GM18508 (cell line): ENCODE data around the gene NUBP1.
A peak's percentile ranks its signal among the peaks of the same experiment; 100 is the strongest.
"Not testable (repeated sequence)": the region's sequence is repeated elsewhere in the genome, so short reads cannot be mapped to it uniquely, and the experiment has no call there.

Experiments used
- ATAC-seq: cut with Tn5 transposase; IDR thresholded peaks from one replicate; pipeline ENCODE4 v1.9.1; 2021; ENCODE audit warnings: moderate number of reproducible peaks; ENCODE audit not compliant: insufficient read depth, unreplicated experiment

The NUBP1 gene

DNA sequence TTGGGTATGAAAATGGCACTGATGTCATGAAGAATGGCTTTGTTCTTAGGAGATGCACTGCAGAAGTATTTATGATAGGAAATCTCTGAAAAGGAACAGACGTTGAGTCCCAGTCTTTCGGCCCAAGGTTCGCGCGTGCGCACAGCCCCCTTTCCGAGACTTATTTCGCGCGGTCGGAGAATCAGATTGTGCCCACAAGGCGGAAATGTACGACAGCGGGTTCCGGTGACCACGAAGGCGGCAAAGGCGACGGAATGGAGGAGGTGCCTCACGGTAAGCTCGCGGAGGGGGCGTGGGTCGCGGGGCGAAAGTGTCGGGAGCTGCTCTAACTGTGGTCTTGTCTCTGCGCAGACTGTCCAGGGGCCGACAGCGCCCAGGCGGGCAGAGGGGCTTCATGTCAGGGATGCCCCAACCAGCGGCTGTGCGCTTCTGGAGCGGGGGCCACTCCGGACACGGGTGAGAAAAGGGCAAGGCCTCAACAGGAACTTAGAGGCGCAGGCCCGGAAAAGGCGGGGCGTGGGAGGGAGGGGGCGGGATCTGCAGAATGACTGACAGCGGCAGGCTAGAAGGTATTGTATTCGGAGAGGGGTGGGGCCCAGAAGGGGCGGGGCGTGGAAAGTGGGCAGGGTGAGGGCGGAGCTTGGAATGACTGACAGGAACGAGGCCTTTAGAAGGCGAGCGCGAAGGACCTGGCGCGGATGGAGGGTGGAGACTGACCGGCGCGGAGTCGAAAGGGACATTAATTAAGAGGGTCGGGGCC, at the start of gene NUBP1:
Gene NUBP1, plus strand, starts transcription at position 233 of the 760 bp plus-strand sequence. Its CDS starts 22 bp downstream, at position 255.
- ATAC-seq = peak; percentile 59

DNA sequence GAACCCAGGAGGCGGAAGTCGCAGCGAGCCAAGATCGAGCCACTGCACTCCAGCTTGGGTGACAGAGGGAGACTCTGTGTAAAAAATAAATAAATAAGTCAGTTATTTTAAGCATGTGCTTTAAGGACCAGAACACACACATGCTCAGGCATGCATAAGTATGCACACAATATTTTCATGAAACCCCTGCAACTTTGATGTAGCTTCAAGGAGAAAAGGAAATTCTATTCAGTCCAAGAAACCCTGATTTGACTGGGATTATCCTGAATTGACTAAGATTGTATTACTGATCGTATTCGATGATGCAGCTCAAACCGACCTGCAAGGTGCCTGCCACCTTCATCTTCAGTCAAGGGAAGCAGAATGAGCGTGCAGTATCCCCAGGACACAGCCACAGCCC, 49.8 kb upstream of the NUBP1 start:
- no peak for ATAC-seq

DNA sequence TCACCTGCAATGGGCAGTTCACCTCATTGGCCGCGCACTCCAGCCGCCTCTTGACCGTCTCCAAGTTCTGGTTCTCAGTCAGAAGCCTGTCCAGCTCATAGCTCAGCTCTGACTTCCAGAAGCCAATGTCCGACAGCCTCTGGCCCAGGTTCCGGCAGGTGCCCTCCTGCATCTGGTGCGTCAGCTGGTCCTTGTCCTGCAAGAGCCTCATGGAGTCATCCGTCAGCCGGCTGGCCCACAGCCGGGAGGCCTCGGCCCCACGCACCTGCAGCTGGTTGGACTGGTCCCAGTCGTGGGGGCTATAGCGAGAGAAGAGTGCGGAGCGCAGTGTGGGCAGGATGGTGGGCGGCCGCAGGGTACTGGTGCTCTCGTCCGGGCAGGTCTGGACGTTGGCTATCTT, 49.3 kb upstream of the NUBP1 start:
- ATAC-seq = no peak

GRCh38 chr16:10694830-10695229, 48.8 kb upstream of the NUBP1 start, which contains the start of gene TEKT5:
TSS of gene TEKT5 (minus strand) at chr16:10694930. CDS start at chr16:10694873, 57 bp downstream.
- no peak for ATAC-seq

DNA sequence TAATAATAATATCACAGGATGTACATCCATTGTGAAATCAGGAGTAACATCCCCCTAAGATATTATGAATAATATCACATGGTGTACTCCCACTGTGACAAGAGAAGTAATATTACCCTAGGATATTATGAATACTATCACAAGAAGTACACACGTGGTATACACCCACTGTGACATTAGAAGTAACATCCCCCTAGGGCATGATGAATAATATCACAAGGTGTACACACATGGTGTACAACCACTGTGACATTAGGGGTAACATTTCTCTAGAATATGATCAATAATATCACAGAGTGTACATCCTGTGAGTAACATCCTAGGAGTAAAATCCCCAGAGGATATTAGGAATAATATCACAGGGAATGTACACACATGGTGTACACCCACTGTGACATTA, 43.9 kb upstream of the NUBP1 start:
- no peak for ATAC-seq

DNA sequence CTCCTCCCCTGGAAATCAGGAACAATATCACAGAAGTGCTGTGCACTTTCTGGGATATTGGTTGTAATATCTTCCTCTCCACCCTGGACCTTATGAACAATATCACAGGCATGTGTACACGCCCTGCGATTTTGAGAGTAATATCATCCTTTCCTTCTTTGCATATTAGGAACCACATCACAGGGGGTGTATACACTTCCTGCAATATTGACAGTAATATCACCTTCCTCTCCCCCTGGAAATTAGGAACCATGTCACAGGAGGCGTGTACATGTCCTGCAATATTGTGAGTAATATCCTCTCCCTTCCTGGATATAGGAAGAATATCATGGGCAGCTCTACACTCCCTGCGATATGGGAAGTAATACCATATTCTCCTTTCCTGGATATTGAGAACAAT, 34.7 kb upstream of the NUBP1 start:
- ATAC-seq = no peak

- ATAC-seq = no peak
Observed at GRCh38 chr16:10728003-10728887, 15.4 kb upstream of the NUBP1 start.

DNA sequence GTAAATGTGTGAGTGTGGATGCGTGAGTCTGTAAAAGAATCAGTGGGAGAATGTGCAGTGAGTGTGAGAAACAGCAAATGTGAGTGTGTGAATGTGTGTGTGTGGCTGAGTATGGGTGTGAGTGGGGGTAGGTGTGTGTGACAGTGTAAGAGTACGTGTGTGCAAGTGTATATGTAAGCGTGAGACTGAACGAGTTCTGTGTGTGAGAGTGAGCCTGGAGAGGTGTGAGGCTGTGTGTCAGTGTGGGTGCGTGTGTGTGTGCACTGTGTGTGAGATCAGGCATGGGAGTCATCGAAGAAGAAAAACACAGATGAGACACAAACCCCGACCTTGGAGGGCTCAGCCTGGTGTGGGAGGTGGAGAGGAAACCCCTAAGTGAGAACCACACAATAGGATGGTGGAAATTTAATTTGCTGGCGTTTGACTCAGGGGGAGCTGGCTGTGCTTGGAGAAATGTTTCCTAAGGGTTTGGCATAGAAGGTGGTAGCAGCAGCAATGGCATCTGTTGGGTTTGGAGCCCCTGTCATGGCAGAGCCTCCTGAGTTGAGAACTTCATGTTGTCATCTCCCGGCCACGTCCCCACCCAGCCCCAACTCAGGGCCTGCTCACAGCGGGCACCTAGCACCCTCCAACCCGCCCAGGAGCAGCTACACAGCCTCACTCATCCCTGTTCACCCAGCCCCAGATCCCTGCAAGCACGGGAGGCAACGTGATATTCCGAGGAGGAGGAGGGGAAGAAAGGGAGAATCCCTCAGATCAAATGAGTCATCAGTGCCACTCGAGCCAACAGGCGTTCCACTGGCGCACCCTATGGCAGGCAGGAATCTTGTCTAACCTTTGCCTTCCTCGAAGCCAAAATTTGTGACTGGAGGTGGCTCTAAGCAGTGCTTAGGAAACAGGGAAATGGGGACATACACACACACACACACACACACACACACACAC, 14.3 kb upstream of the NUBP1 start:
- no peak for ATAC-seq

GRCh38 chr16:10731790-10732189, 11.9 kb upstream of the NUBP1 start:
- ATAC-seq = no peak

GRCh38 chr16:10737068-10737625, 6.5 kb upstream of the NUBP1 start:
- no peak for ATAC-seq

DNA sequence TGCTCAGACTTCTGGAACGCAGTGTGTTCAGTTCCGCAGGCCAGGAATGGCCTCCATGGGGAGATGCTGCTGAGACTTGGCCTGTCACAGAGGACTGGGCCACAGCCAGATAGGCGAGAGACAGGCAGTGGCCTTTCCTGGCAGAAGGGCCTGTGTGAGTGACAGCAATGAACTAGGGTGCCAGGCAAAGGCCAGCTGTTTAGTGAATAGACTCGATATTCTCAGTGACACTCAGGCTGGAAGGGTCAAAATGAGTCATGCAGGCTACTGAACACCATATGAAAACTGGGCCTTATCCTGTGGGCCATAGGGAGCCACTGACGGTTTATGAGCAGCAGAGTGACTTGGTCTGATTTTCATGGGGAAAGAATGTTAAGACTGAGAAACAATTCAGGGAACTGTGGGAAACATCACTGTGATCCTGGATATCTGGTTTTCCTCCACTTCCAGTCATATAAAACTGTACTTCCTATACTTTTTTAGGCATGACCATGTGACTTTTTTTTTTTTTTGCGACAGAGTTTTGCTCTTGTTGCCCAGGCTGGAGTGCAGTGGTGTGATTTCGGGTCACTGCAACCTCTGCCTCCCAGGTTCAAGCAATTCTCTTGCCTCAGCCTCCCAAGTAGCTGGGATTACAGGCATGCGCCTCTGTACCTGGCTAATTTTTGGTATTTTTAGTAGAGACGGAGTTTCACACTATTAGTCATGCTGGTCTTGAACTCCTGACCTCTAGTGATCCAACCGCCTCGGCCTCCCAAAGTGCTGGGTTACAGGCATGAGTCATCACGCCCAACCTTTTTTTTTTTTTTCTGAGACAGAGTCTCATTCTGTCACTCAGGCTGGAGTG, 5.2 kb upstream of the NUBP1 start:
- ATAC-seq = peak; percentile 35

DNA sequence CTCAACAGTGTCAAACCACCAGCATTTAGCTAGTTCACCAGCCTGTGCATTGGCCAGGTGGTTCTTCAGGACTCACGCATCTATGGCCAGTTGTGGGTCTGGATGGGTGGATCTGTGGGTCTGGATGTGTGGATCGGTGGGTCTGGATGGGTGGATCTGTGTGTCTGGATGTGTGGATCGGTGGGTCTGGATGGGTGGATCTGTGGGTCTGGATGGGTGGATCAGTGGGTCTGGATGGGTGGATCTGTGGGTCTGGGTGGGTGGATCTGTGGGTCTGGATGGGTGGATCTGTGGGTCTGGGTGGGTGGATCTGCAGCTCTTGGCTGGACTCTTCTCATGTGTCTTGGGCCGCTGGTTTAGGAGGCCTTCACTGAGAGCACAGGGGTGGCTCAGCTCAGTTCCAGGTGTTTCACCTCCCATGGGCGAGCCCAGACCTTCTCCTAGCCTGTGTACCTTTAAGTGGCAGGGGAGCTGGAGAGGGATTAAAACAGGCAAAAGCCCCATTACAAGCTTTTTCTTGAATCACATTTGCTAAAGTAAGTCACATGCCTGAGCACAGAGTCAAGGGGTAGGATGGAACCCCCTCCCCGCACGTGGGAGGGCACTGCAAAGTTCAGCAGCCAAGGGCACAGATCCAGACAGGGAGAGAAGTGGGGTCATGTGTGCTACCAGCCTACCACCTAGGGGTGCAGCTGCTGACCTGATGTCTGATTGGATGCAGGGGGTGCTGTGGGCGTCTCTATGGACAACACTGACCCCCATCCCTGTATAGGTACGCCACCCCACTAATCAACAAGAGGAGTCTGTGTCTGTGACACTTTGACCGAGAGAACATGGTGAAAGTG, 3.4 kb upstream of the NUBP1 start:
- ATAC-seq = no peak

GRCh38 chr16:10740845-10741208, 2.8 kb upstream of the NUBP1 start:
- ATAC-seq = no peak

GRCh38 chr16:10741249-10741648, 2.4 kb upstream of the NUBP1 start:
- not testable (repeated sequence) for ATAC-seq

- ATAC-seq = no peak
Observed at GRCh38 chr16:10741844-10742243, 1.8 kb upstream of the NUBP1 start.

- ATAC-seq = no peak
Observed at GRCh38 chr16:10743227-10743609, 424 bp upstream of the NUBP1 start.

DNA sequence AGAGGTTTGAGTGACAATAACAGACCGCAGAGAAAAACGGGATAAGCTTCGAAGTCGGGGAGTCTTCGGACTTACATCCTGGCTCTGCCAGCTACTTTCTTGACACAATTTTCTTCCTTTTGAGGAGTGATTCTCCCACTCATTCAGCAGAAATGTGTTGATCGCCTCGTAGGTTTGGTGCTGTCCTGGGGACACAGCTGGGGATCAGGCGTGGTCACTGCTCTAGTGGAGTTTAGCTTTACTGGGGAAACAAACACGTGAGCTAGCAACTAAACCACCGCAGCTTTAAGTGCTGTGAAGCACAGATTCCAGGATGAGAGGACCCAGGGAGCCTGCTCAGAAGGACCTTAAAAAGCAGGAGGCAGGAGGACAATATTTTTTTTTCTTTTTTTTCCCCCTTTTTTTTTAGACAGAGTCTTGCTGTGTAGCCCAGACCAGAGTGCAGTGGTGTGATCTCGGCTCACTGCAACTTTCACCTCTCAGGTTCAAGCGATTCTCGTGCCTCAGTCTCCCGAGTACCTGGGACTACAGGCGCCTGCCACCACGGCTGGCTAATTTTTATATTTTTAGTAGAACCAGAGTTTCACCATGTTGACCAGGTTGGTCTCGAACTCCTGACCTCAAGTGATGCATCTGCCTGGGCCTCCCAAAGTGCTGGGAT, 858 bp downstream of the NUBP1 start:
- ATAC-seq = no peak

GRCh38 chr16:10745841-10746240, 2.2 kb downstream of the NUBP1 start:
- no peak for ATAC-seq
